MM.1S (cell line): ENCODE measurements around the gene TMEM141.
"Not testable (repeated sequence)": the region's sequence is repeated elsewhere in the genome, so short reads cannot be mapped to it uniquely, and the experiment has no call there.

Experiments
- EZH2 ChIP-seq: fragments of 300-600 bp; sonication (generic); optimal IDR thresholded peaks from 2 replicates; pipeline ENCODE3; 2017; ENCODE audit warnings: low read depth, mild to moderate bottlenecking, antibody characterized with exemption, low read length, mixed read lengths
- EZH2phosphoT487 ChIP-seq: fragments of 300-600 bp; sonication (generic); IDR thresholded peaks from 2 replicates; pipeline ENCODE4 v1.6.1; 2018; ENCODE audit warnings: antibody characterized with exemption, low read length
- TF ChIP-seq, protein P1 (sequence below): fragments of 300-600 bp; sonication (generic); IDR thresholded peaks from 2 replicates; pipeline ENCODE4 v1.5.1; 2016; ENCODE audit warnings: antibody characterized with exemption, low read length, mixed read lengths

DNA sequence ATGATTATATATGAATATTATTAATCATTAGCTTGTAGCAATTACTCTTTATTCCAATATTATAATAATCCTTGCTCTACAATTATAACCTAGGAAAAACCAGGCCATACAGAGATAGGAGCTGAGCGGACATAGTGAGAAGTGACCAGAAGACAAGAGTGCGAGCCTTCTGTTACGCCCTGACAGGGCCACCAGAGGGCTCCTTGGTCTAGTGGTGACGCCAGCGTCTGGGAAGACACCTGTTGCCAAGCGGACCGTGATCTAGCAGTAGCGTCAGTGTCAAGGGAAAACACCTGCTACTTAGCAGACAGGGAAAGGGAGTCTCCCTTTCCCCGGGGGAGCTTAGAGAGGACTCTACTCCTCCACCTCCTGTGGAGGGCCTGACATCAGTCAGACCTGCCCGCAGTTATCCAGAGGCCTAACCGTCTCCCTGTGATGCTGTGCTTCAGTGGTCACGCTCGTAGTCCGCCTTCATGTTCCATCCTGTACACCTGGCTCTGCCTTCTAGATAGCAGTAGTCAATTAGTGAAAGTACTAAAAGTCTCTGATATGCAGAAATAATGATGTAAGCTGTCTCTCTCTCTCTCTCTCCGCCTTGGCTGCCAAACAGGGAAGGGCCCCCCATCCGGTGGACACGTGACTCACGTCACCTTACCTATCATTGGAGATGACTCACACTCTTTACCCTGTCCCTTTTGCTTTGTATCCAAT lies 24.6 kb upstream of the TMEM141 start:
- TF ChIP-seq, protein P1, sequence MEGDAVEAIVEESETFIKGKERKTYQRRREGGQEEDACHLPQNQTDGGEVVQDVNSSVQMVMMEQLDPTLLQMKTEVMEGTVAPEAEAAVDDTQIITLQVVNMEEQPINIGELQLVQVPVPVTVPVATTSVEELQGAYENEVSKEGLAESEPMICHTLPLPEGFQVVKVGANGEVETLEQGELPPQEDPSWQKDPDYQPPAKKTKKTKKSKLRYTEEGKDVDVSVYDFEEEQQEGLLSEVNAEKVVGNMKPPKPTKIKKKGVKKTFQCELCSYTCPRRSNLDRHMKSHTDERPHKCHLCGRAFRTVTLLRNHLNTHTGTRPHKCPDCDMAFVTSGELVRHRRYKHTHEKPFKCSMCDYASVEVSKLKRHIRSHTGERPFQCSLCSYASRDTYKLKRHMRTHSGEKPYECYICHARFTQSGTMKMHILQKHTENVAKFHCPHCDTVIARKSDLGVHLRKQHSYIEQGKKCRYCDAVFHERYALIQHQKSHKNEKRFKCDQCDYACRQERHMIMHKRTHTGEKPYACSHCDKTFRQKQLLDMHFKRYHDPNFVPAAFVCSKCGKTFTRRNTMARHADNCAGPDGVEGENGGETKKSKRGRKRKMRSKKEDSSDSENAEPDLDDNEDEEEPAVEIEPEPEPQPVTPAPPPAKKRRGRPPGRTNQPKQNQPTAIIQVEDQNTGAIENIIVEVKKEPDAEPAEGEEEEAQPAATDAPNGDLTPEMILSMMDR: peak; percentile 41
- TF ChIP-seq EZH2, EZH2phosphoT487: not testable (repeated sequence)
